Stimulated activated CD4-positive, alpha-beta T cell treated with anti-CD3 and anti-CD28 coated beads, TNF-alpha, amount 100 ng/mL, for 48 hours (primary cell): ENCODE results near the gene LGI4.

Experiments
- DNase-seq, 3 donors: peaks; one replicate each; pipeline ENCODE4 v3.0.0-alpha.2; 2020; ENCODE audit warnings: low read depth in 3 of 3

The LGI4 gene

GRCh38 chr19:35088131-35088913 lies 46.5 kb downstream of the LGI4 start:
- no peak for DNase-seq

- DNase-seq: no peak
Measured at GRCh38 chr19:35087393-35087792, 47.5 kb downstream of the LGI4 start.

- DNase-seq: no peak
Measured at GRCh38 chr19:35086455-35086854, 48.4 kb downstream of the LGI4 start.

GRCh38 chr19:35085947-35086346 lies 48.9 kb downstream of the LGI4 start:
- DNase-seq: no peak

GRCh38 chr19:35084509-35084762 lies 50.4 kb downstream of the LGI4 start:
- DNase-seq: no peak

GRCh38 chr19:35083691-35084508 lies 51.0 kb downstream of the LGI4 start:
- no peak for DNase-seq

GRCh38 chr19:35081201-35081600 lies 53.7 kb downstream of the LGI4 start:
- DNase-seq: no peak

GRCh38 chr19:35080613-35081170 lies 54.2 kb downstream of the LGI4 start:
- DNase-seq: no peak

GRCh38 chr19:35079826-35080225 lies 55.0 kb downstream of the LGI4 start:
- DNase-seq: no peak

- no peak for DNase-seq
Measured at GRCh38 chr19:35077411-35078223, 57.2 kb downstream of the LGI4 start.

GRCh38 chr19:35076657-35077056 lies 58.2 kb downstream of the LGI4 start:
- DNase-seq: no peak

- no peak for DNase-seq
Measured at GRCh38 chr19:35076026-35076370, 58.9 kb downstream of the LGI4 start.

GRCh38 chr19:35075202-35076025 lies 59.4 kb downstream of the LGI4 start:
- DNase-seq: no peak
